ENCODE measurements around the gene RER1.

Gene RER1

GRCh38 chr1:2345297-2346075 lies 46.2 kb upstream of the RER1 start:
- Histone ChIP-seq H3K27ac (no peak overlapping the region), H3K36me3 (replicated peaks) (no peaks in the 10 kb centered on the region), H3K4me3 (ENCODE audit: low read depth, low read length) (no peak overlapping the region), H3K27me3 (replicated peaks) (no peaks in the 10 kb centered on the region)
- no peak for DNase-seq
- TF ChIP-seq CTCF (IDR thresholded peaks at IDR 0.05; ENCODE audit: low read depth, low read length, missing control alignments): no peak
- in situ Hi-C loops (cut with HindIII; ENCODE audit: low pct_ligation_motif_present, low sequenced_read_pairs): no loop called here

GRCh38 chr1:2346691-2347408 lies 44.8 kb upstream of the RER1 start:
- in situ Hi-C loops (cut with HindIII; ENCODE audit: low pct_ligation_motif_present, low sequenced_read_pairs): no loop called here
- no peak for DNase-seq
- no peak overlapping the region for H3K4me3 ChIP-seq (ENCODE audit: low read depth, low read length)
- no peak for TF ChIP-seq CTCF (IDR thresholded peaks at IDR 0.05; ENCODE audit: low read depth, low read length, missing control alignments)
- H3K36me3 ChIP-seq (replicated peaks): no peaks in the 10 kb centered on the region
- no peak overlapping the region for H3K27ac ChIP-seq
- H3K27me3 ChIP-seq (replicated peaks): no peaks in the 10 kb centered on the region

- in situ Hi-C loops (cut with HindIII; ENCODE audit: low pct_ligation_motif_present, low sequenced_read_pairs): no loop called here
- Histone ChIP-seq H3K27ac (no peak overlapping the region), H3K4me3 (ENCODE audit: low read depth, low read length) (no peak overlapping the region), H3K36me3 (replicated peaks) (no peaks in the 10 kb centered on the region), H3K27me3 (replicated peaks) (no peaks in the 10 kb centered on the region)
- no peak for DNase-seq
- TF ChIP-seq CTCF (IDR thresholded peaks at IDR 0.05; ENCODE audit: low read depth, low read length, missing control alignments): no peak
Measured at GRCh38 chr1:2347409-2347785, 44.2 kb upstream of the RER1 start.

DNA sequence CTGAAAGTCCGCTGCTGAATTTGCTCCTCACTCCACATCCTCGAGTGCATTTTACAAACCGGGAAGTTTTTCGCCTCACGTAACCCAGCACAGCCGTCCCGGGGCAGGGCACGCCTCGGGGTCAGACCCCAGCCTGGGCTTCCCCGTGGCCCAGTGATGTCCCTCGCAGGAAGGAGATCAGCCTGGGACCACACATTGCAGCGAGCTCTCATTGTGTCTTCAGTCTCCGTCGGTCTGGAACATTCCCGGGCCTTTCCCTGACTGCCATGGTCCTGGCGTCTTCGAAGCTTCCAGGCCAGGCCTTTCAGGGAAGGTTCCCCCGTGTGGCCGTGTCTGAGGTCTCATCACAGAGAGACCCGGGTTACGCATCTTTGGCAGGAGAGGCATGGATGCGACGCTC lies 43.7 kb upstream of the RER1 start:
- Histone ChIP-seq H3K27me3 (replicated peaks) (no peaks in the 10 kb centered on the region), H3K36me3 (replicated peaks) (no peaks in the 10 kb centered on the region), H3K27ac (no peak overlapping the region), H3K4me3 (ENCODE audit: low read depth, low read length) (no peak overlapping the region)
- TF ChIP-seq CTCF (IDR thresholded peaks at IDR 0.05; ENCODE audit: low read depth, low read length, missing control alignments): no peak
- no peak for DNase-seq
- in situ Hi-C loops (cut with HindIII; ENCODE audit: low pct_ligation_motif_present, low sequenced_read_pairs): no loop called here

DNA sequence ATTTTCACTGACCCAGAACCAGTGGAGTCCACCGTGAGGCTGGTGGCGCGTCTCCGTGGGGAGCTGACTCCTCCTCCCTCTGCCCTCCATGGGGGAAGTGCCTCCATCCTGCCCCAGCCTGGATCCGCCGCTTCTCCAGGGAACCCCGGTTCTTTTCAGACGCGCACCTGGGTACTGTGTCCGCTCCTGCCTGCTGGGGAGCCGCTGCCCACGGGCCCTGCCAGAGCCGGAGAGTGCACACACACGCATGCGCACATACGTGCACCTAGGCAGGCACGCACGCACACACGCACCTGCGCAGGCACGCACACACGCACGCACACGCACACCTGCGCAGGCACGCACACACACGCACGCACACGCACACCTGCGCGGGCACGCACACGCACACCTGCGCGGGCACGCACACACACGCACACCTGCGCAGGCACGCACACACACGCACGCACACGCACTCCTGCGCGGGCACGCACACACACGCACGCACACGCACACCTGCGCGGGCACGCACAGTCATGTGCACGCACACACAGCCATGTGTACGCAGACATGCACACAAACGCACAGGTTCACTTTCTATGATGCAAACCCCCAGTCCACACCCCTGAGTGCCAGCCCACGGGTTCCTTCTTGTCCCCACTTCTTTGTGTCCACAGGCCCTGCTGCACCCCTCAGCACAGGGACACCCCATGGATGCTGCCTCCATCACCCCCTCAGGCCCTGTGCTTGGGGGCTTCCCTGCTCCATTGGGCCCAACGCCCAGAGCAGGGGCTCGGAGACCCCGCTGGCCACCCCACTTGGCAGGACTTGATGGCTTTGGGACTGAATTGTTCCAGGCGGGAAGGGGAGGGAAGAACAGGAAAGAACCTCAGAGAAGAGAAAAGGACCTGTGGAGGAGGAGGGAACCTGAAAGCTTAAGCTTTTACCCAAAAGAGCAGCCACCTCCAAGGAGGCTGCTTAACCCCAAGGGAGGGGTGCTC lies 43.0 kb upstream of the RER1 start:
- TF ChIP-seq CTCF (IDR thresholded peaks at IDR 0.05; ENCODE audit: low read depth, low read length, missing control alignments): no peak
- no peak overlapping the region for H3K27ac ChIP-seq
- H3K4me3 ChIP-seq (ENCODE audit: low read depth, low read length): no peak overlapping the region
- in situ Hi-C loops (cut with HindIII; ENCODE audit: low pct_ligation_motif_present, low sequenced_read_pairs): no loop called here
- H3K36me3 ChIP-seq (replicated peaks): no peaks in the 10 kb centered on the region
- H3K27me3 ChIP-seq (replicated peaks): no peaks in the 10 kb centered on the region
- DNase-seq: no peak
